ENCODE measurements around the gene CDK19. TPM values are rescaled to one million over a fixed set of nuclear protein-coding genes. Genes with fewer than 3 reads are reported as not detected.

Gene CDK19
- total RNA-seq, 1 donor from 2014 or later = 19.0 TPM

- peaks cover 4% of the 10 kb centered on the region for H3K4me1 Mint-ChIP-seq (ENCODE audit: unreplicated experiment)
- DNase-seq (ENCODE audit: low spot score) = no peak
- H3K36me3 Mint-ChIP-seq (ENCODE audit: low read depth, unreplicated experiment) = peaks cover 4% of the 10 kb centered on the region
- H3K27me3 Mint-ChIP-seq (ENCODE audit: unreplicated experiment) = no peaks in the 10 kb centered on the region
- no peak overlapping the region for H3K27ac Mint-ChIP-seq (ENCODE audit: unreplicated experiment)
- no peak for TF ChIP-seq CTCF (IDR thresholded peaks at IDR 0.05; ENCODE audit: unreplicated experiment)
- H3K4me3 Mint-ChIP-seq (ENCODE audit: unreplicated experiment) = no peak overlapping the region
- H3K9me3 Mint-ChIP-seq (ENCODE audit: unreplicated experiment) = no peaks in the 10 kb centered on the region
These were observed 105.2 kb downstream of the CDK19 start for GRCh38 chr6:110710115-110710514.

DNA sequence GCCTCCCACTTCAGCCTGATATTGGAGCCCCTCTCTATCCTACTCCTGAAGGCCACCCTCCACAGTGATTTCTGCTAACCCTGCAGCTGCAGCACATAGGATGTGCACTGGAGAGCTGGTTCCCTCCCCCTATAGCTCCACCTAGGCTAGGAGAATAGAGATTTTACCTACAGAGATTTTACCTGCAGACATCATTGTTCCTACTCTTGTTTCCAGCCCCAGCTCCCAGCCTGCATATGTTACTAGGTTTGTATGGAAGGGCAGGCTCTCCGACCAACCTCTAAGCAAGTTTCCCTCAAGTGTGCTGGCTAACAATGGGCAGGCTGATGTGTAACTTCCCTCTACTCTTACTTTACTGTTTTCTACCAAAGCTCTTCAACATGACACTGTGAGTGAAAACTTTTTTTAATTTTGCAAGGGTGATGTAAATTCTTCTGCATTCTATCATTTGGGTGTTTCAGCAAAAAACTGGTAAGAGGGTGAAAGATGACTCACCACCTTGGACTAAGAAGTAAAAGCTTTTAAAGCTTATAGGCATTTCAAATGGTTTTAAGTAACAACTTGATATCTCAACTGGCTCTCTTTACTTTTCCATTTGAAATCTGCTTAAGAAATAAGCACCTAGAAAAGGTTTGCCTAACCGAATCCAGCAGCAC lies 106.8 kb downstream of the CDK19 start:
- no peak for TF ChIP-seq CTCF (IDR thresholded peaks at IDR 0.05; ENCODE audit: unreplicated experiment)
- H3K4me3 Mint-ChIP-seq (ENCODE audit: unreplicated experiment) = no peak overlapping the region
- no peaks in the 10 kb centered on the region for H3K27me3 Mint-ChIP-seq (ENCODE audit: unreplicated experiment)
- peaks cover 4% of the 10 kb centered on the region for H3K36me3 Mint-ChIP-seq (ENCODE audit: low read depth, unreplicated experiment)
- no peaks in the 10 kb centered on the region for H3K9me3 Mint-ChIP-seq (ENCODE audit: unreplicated experiment)
- no peak overlapping the region for H3K27ac Mint-ChIP-seq (ENCODE audit: unreplicated experiment)
- H3K4me1 Mint-ChIP-seq (ENCODE audit: unreplicated experiment) = peaks cover 9% of the 10 kb centered on the region
- no peak for DNase-seq (ENCODE audit: low spot score)

DNA sequence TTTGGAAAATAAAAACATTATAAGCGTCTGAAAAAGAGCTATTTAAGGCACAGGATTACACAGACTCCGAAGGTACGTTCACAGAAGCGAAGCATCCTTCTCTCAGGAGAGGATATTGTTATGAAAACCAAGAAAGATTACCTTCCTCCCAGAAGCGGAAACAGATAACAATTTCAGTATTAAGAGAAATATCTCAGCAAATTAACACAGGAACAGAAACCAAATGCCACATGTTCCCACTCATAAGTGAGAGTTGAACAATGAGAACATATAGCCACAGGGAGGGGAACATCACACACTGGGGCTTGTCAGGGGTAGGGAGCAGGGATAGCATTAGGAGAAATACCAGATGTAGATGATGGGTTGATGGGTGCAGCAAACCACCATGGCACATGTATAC lies 109.7 kb downstream of the CDK19 start:
- Mint-ChIP-seq H3K4me1 (ENCODE audit: unreplicated experiment) (peaks cover 9% of the 10 kb centered on the region), H3K36me3 (ENCODE audit: low read depth, unreplicated experiment) (no peaks in the 10 kb centered on the region), H3K9me3 (ENCODE audit: unreplicated experiment) (no peaks in the 10 kb centered on the region), H3K4me3 (ENCODE audit: unreplicated experiment) (no peak overlapping the region), H3K27ac (ENCODE audit: unreplicated experiment) (no peak overlapping the region), H3K27me3 (ENCODE audit: unreplicated experiment) (no peaks in the 10 kb centered on the region)
- no peak for TF ChIP-seq CTCF (IDR thresholded peaks at IDR 0.05; ENCODE audit: unreplicated experiment)
- DNase-seq (ENCODE audit: low spot score) = no peak

DNA sequence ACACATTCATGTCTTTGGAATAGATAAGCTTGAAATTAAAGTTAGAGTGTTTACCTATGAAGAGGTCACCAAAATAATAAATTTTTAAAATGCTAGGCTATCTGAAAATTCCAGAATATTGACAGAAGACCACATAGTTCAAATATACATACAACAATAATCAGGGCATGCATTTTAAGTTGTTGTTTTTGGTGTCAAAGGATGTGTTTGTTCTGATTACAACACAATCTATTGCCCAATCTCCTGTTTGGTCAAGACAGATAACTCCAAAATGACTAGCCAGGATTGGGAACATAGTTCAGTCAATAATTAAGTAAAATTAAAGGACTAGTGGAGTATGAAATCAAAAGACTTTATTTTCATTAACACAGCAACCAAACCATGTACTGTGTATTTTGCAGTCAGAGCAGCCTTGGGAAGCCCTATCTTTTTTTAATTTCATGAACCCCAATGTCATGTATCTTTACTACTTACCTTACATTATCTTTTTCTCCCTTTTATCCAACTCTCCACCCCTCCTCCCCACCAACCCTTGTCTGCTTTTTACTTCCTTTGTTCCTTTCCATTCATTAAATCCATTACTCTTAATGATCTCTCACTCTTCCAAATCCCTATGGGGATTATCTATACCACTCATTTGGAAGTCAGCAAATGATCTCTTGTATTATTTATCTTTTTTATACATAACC lies 111.2 kb downstream of the CDK19 start:
- Mint-ChIP-seq H3K4me1 (ENCODE audit: unreplicated experiment) (peaks cover 9% of the 10 kb centered on the region), H3K36me3 (ENCODE audit: low read depth, unreplicated experiment) (no peaks in the 10 kb centered on the region), H3K27me3 (ENCODE audit: unreplicated experiment) (no peaks in the 10 kb centered on the region), H3K4me3 (ENCODE audit: unreplicated experiment) (no peak overlapping the region), H3K9me3 (ENCODE audit: unreplicated experiment) (no peaks in the 10 kb centered on the region), H3K27ac (ENCODE audit: unreplicated experiment) (no peak overlapping the region)
- no peak for DNase-seq (ENCODE audit: low spot score)
- TF ChIP-seq CTCF (IDR thresholded peaks at IDR 0.05; ENCODE audit: unreplicated experiment) = no peak

Data from endothelial cell (in vitro differentiated cells).